HEK293 (cell line): ENCODE results near the gene SCN7A.

ENCODE experiments used
- CTCF ChIP-seq: fragments of 450-650 bp; formaldehyde crosslinking; IDR thresholded peaks from 2 replicates; pipeline ENCODE4 v1.5.1; 2016; ENCODE audit warnings: missing biosample characterization, missing genetic modification characterization
- GLI2 ChIP-seq: fragments of 450-650 bp; formaldehyde crosslinking; IDR thresholded peaks from 2 replicates; pipeline ENCODE4; 2017; ENCODE audit warnings: missing biosample characterization, missing genetic modification characterization, low read depth, borderline replicate concordance
- ZBTB1 ChIP-seq: fragments of 450-650 bp; formaldehyde crosslinking; IDR thresholded peaks from 2 replicates; pipeline ENCODE4 v1.5.1; 2016; ENCODE audit warnings: missing biosample characterization, missing genetic modification characterization
- ZBTB21 ChIP-seq: fragments of 450-650 bp; formaldehyde crosslinking; IDR thresholded peaks from 2 replicates; pipeline ENCODE4 v1.5.1; 2017; ENCODE audit warnings: missing biosample characterization, missing genetic modification characterization
- ZNF184 ChIP-seq: fragments of 450-650 bp; IDR thresholded peaks from 2 replicates; pipeline ENCODE4 v1.5.1; 2018; ENCODE audit warnings: missing biosample characterization, mild to moderate bottlenecking, missing genetic modification characterization
- ZNF433 ChIP-seq: fragments of 450-650 bp; formaldehyde crosslinking; IDR thresholded peaks from 2 replicates; pipeline ENCODE4 v1.5.1; 2016; ENCODE audit warnings: missing biosample characterization, missing genetic modification characterization, low read depth
- ZNF776 ChIP-seq: fragments of 450-650 bp; formaldehyde crosslinking; IDR thresholded peaks from 2 replicates; pipeline ENCODE4 v1.5.0; 2017; ENCODE audit warnings: missing biosample characterization, missing genetic modification characterization, borderline replicate concordance

GRCh38 chr2:166499281-166499680 lies 5.2 kb upstream of the SCN7A start:
- TF ChIP-seq ZBTB1 (tag by site-specific recombination) (no peak), CTCF (tag by site-specific recombination) (no peak), ZNF184 (tag by site-specific recombination) (no peak), ZNF433 (no peak), GLI2 (tag by site-specific recombination) (no peak), ZNF776 (no peak), ZBTB21 (tag by site-specific recombination) (no peak)
